ENCODE results near the gene BLMH. TPM values are rescaled to one million over a fixed set of nuclear protein-coding genes. Genes with fewer than 3 reads are reported as not detected.

The BLMH gene
- total RNA-seq, 1 donor from 2014 or later: 19.8 TPM

DNA sequence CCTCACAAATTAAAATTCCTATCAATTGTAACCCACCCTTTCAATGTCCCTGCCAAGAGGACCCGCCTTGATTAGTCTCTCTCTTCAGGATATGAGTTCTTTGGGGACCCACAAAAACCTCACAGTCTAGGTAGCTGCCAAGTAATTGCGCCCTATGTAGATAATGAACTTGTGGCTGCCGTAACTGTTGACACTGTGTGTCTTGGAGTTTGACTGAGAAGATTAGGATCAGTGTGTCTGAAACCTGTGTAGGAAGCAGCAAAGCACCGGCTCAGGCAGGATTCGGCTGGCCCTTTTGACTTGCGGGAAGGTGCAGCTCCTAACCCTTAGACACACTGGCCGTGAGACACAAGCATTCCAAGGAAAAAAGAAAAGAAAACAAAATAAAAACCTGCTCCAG lies 38.4 kb downstream of the BLMH start:
- DNase-seq (ENCODE audit: low read depth): no peak

GRCh38 chr17:30251931-30252330 lies 39.8 kb downstream of the BLMH start:
- no peak for DNase-seq (ENCODE audit: low read depth)

DNA sequence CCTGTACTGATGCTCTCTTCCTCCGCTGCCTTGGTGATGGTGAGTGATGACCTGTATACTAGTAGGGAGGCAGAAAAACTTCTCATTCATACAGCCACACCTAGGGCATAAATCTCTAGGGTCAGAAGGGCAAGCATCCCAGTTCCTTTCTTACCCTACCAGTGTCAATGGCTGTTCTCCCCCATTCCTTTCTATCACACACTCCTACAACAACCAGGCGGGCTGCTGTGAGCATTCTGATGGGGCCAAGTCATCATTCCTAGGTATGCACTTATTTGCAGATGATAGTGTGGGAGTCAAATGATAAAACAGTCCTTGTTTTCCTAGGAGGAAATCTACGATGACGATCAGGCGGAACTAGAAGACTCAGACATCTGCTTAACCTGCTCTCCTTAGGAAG lies 42.3 kb downstream of the BLMH start:
- no peak for DNase-seq (ENCODE audit: low read depth)

DNA sequence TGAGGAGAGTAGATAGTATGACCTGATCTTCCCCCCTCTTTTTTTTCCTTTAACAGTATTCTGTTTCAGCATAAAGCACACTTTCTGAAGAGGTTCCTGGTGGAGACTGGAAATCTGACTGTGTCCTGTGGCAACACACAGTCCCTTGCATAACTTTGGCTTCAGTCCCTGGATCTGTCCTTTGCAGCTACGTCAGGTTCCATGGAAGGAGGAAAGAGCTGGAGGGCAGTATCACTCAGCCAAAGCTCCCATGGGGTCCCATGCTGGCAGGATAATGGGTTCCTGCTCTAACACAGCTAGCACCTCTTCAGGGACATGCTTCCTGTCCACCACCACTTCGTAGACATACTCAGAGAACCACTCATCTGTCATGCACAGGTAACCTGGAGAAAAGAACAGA lies 43.0 kb downstream of the BLMH start:
- no peak for DNase-seq (ENCODE audit: low read depth)

- no peak for DNase-seq (ENCODE audit: low read depth)
These were observed 45.3 kb downstream of the BLMH start for GRCh38 chr17:30246460-30246859.

DNA sequence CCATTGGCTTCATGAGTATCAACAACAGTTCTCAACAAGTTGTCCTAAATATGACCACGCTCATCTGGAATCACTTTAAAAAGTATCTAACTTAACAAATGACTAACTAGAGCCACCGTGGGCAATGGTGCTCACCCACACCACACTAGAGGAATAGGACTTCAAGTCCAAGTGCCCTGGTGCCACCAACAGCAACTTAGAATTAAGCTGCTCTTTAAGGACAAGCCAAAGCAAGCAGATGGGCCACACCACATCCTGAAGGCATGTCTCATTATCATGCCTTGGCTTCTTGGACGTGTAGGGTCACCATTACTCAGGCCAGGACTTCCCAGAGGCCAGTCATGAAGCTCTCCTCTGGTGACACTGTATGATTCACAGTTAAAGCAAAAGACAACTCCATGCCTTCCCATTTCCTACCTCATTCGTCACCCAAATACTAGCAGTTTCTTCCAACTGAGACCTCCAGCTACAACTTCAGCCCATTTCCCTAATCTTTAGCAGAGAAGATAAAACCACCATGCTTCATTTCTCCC lies 46.8 kb downstream of the BLMH start:
- DNase-seq (ENCODE audit: low read depth): peak; percentile 42

- DNase-seq (ENCODE audit: low read depth): no peak
These were observed 48.2 kb downstream of the BLMH start for GRCh38 chr17:30243568-30243967.

GRCh38 chr17:30243002-30243401 lies 48.7 kb downstream of the BLMH start:
- DNase-seq (ENCODE audit: low read depth): no peak

- DNase-seq (ENCODE audit: low read depth): no peak
These were observed 50.7 kb downstream of the BLMH start for GRCh38 chr17:30241051-30241450.

- DNase-seq (ENCODE audit: low read depth): no peak
These were observed 51.6 kb downstream of the BLMH start for GRCh38 chr17:30240177-30240576.

- DNase-seq (ENCODE audit: low read depth): no peak
These were observed 52.7 kb downstream of the BLMH start for GRCh38 chr17:30239089-30239462.

DNA sequence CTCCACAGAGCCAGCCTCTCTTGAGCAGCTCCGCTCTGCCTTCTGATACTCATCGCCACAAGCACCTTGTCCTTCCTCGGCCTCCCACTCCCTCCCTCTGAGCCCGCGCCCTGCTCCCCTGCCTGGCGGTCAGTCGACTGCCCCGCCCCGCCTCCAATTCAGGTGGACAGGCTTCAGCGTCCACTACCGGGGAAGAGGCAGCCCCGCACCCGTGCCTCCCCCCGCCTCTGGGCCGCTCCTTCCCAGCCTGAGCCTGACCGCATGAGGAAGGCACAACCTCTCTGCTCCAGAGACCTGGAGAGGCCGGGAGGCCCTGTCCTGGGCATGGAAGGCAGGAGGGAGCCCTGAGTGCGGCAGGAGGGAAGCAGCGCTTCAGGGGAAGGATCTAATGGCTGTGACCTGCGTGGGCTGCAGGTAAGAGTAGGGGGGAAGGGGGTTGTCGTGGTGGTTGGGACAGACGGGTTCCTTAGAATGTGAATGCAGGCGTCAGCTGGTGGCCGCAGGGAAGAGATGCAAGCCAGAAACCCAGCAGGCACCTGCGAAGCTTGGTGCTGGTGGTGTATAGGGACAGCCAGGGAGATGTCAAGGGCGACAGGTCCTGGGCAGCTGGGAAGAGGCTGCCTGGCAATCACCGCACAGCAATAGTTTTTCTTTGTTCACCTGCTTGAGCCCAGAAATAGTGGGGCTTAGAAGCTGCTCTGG lies 53.2 kb downstream of the BLMH start:
- DNase-seq (ENCODE audit: low read depth): no peak

- no peak for DNase-seq (ENCODE audit: low read depth)
These were observed 53.8 kb downstream of the BLMH start for GRCh38 chr17:30238003-30238344.

DNA sequence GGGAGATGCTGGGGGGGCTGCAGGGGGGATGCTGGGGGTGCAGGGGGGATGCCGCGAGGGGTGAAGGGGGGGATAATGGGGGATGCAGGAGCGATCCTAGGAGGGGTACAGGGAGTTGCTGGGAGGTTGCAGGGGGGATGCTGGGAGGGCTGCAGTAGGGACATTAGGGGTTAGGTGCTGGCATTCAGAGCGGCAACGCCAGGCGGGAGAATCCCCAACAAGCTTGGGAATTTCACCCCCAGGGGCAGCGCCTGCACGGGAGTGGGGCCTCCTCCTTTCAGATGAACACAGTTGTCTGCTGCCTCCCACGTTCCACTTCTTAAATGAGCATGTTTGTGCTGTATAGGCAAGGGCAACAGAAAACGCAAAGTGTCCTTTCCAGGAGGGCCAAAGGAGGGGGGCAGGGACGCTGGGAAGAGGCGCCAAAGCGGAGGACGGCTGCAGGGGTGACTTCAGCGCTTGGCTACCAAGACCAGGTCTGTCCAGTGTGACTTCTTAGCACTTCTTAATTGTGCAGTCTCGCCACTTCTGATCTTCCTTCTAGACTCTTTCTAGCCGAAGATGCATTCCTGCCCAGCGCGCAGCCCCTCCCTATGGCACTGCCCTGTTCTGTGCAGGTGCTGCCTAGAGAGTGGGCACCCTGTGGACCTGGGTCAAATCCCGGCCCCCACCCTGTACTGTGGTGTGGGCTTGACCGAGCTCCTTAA lies 54.3 kb downstream of the BLMH start:
- no peak for DNase-seq (ENCODE audit: low read depth)

DNA sequence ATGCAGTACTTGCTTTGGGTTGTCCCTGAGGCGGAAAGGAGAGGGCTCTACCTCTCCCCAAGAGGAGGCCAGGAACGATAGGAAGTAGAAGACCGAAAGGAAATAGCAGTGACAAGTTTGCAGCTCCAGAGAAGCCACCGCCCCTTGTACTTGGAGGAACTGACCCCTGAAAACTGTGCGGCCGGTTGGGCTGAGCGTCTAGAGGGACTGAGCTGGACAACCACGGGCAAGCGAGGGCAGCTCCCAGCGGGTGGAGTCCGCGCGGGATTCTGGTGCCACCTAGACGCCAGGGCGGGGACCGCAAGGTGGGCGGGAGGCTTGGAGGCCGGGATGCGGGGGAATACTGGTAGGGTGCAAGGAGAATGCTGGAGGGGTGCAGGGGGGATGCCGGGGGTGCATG lies 55.0 kb downstream of the BLMH start:
- DNase-seq (ENCODE audit: low read depth): peak; percentile 34

GRCh38 chr17:30236297-30236624 lies 55.5 kb downstream of the BLMH start:
- no peak for DNase-seq (ENCODE audit: low read depth)

GRCh38 chr17:30235386-30236296 lies 56.1 kb downstream of the BLMH start, which contains the start of gene SLC6A4:
TSS of gene SLC6A4 (minus strand) at chr17:30235697. CDS start at chr17:30221958, 13,739 bp downstream.
- no peak for DNase-seq (ENCODE audit: low read depth)

DNA sequence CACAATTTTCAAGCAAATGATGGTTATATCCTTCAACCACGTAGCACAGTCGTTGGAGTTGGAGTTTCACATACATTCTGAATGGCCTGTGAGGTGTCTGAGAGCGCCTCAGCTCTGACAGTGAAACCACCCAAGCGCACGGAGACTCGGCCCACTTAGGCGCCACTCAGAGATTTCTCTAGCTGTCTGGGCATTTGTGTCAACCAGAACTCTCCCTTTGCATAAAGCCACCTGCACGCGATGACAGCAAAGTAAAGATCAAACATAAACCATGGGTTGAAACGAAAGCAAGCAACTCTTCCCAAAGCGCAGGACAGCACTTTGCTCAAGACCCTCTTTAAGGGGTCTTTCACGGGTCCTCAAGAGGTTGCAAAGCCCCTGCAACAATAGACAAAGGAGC lies 56.8 kb downstream of the BLMH start:
- no peak for DNase-seq (ENCODE audit: low read depth)

GRCh38 chr17:30234296-30234695 lies 57.4 kb downstream of the BLMH start:
- DNase-seq (ENCODE audit: low read depth): no peak

- DNase-seq (ENCODE audit: low read depth): no peak
These were observed 58.8 kb downstream of the BLMH start for GRCh38 chr17:30232824-30233427.

DNA sequence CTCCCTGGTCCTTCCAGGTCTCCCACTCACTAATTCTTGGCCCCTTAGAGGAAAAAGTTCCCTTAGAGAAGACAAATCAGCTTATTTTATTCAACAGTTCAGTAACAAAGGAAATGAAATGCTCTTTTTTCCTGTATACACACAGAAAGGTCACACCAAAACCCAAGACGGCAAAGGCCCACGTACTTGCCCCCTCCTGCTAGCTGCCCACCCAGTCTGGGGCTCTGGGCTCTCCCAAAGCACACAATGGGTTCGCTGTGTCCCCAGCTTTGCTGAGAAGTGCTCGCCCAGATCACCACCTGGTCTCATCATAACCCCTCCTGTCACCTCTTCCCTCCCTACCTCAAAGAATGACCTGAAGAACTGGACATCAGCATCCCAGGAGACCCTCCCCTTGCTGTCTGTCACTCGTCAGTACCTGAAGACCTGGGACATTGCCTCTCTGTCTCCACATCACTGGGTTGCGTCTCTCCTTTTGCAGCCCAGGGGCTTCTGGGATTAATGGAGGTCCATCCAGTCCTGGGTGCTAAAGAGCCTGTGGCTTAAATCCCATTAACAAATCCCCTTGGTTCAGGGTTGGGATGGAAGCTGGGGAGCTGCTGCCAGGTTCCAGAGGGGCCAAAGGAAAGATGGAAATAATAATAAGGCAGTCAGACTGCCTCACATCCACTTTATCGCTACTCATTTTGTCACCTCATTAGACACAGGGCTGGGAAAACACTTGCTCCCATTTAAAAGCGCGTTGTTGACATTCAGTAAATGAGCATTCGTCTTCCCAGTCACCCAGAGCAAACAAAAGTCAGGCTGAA lies 59.5 kb downstream of the BLMH start:
- DNase-seq (ENCODE audit: low read depth): no peak

Measured in myocyte (in vitro differentiated cells).